Measurements from ENCODE around the gene PLPP3.
A peak's percentile ranks its signal among the peaks of the same experiment; 100 is the strongest.

PLPP3 gene

DNA sequence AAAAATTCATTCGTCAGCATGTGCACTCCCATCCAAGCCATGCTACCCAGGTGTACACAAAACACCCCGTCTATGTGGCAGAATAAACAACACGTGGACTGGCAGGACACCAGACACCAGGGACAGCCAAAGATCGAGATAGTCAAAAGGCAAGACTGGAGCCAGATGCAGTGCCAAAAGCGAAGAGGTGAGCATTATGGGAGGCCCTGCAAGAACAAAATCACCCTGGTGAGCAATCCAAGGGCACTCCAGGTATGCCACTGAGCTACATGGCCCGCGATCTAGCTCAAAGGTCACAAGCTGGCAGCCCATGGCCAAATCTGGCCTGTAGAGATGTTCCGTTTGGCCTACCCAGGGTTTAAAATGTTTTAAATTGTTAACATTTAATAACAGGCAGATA, 33.7 kb downstream of the PLPP3 start:
- DNase-seq: no peak

DNA sequence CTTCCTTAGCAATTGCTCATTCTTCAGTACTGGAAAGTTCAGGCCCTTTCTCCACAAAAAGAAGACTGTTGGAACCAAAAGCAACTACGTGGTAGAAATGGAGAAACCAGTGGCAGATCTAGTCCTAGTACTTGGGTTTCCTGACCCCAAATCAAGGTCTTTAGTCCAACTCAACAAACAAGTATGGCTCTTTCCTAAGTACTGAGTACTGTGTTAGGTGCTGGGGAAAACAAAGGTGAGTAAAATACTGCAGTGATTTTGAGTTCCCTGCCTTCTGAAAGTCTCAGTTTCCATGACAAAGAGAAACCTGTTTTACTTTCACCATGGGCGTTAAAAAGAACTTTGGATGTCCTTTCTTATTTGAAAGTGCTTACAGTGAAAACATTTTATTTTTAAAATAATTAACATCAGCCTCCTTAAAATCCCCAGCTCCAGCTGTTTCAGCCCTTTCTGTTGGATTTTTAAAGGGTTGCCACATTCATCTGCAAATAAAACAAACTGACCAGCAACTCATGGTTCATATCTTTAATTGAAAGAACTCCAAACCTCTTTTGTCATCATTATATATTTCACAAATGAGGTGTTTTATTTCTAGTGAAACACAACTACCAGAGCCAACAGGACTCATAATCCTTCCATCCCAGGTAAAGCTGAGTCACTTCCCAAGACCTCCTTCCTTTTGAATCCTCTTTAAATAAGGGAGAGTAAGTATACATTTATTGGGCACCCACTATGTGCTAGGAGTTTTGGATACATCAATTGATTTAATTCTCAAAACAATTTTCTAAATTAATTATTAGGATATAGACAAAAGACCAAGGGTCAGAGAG, 35.4 kb downstream of the PLPP3 start:
- no peak for DNase-seq

DNA sequence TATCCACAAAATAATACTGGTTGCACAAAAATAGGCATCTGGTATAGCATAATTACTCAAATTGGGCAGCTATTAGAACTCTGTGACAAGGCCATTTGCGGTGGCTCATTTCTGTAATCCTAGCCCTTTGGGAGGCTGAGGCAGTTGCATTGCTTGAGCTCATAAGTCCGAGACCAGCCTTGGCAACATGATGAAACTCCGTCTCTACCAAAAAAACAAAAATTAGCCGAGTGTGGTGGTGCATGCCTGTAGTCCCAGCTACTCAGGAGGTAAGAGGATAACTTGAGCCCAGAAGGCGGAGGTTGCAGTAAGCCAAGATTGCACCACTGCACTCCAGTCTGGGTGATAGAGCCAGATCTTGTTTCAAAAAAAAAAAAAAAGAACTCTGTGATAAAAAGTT, 36.7 kb downstream of the PLPP3 start:
- no peak for DNase-seq

DNA sequence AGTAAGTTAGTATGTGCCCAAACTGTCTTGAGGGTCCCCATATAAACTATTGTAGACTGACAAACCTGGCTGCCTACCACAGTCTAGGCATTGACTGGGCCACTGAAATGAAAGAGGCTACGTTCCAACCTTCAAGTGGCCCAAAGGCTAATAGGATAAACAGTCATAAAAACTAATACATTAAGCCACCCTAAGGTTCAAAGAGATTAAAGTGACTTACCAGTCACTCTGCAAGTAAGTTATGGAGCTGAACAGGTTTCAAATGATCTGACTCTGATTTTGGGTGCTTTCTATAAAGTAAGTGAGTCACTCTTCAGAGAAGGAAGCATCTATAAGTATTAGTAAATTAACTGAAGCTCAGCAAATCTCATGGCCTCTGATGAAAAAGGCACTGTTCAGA, 38.0 kb downstream of the PLPP3 start:
- no peak for DNase-seq

DNA sequence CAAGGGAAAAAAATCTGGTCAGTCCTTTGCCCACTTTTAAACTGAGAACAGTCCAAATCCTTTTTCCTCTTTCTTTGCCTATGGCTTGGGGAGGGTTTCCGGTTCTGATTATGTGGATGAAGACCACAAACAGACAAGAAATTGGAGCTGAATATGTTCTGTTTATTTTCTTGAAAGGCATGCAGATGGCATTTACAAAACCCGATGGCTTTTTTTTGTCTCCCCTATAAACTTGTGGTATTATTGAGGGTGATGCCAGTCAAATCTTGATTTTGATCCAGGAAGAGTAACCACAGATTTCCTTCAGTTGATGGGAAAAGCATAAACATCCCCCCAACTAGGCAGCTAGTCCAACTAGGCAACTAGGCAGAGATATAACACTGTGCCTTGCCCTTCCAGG, 38.9 kb downstream of the PLPP3 start:
- DNase-seq: no peak

DNA sequence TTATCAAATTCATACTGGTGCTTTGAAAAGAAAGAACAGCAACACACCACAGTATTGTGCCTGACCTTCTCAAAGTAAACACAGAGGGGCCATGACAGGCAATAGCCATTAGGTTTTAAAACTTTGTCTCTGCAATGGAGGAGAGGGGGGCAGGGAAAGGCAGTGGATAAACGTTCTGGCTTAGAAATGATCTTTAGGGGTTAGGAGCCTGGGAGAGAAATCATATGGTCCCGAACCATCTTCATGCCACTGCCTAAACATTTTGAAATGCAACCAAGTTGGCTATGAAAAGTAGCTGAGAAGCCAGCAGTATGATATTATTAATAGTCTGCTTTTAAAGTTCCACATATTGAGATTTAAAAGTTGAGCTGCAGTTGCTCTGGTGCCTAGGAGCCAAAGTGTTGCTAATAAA, 39.8 kb downstream of the PLPP3 start:
- no peak for DNase-seq

DNA sequence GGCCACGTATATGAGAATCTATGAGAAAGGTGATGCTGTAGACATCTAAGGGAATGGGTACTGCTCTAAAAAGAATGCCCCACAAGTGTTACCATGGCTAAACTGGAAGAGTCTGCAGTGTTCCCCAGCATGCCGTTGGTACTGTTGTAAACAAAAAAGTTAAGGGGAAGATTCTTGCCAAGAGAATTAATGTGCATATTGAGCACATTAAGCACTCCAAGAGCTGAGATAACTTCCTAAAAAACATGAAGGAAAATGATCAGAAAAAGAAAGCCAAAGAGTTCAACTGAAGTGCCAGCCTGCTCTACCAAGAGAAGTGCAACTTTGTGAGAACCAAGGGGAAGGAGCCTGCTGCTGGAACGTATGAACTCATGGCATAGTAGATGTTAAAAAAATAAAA, 40.8 kb downstream of the PLPP3 start:
- no peak for DNase-seq

DNA sequence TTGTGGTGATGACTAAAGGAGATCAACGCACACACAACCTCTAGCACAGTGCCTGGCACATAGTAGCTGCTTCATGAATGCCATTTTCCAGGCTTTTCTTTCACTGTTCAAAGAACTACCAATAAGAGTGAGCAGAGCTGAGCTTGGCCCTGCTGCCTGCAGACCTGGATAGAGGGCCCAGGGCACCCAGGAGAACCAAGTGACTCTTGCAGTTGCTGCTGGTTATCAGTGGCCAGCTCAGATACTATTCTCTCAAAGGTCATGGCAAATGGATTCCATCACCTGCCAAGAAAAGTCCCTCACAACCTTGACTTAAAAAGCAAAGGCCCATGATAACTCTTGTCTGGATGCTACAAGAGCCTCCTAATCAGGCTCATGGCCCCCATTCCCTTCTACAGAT, 41.7 kb downstream of the PLPP3 start:
- no peak for DNase-seq

DNA sequence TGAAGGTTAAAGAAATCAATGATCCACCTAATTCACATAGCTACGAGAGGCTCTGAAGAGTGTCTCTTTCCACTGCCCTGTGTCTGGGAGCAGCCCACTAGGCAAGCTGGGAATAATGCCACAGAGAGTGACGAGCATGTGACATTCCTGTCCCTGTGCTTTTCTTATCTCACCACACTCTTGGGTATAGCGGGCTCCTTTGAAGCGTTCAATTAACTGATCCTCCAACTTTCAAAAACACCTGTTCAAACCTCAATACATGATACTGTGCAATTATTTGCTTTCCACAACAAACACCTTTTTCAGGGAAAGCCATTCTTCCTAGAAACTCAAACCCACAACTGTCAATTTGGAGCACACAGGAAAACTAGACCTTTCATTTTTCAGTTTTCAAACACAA, 43.4 kb downstream of the PLPP3 start:
- DNase-seq: no peak

DNA sequence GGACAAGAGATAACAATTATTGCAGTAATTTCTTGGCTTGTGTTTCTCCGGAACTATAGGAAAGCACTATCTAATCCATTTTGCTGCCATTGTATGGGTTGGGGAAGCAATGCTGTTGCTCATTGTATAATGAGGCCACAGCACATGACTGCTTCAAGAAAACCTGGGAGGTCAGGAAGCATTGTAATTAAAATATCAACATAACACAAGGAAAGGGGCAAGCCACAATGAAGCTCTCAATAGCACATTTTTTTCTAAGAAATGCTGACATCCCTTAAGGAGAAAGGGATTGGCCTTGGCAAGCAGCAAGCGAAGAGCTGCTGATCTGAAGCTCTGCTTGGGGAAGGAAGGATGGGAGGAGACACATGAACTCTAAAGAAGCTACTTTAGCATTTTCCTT, 44.0 kb downstream of the PLPP3 start:
- no peak for DNase-seq

DNA sequence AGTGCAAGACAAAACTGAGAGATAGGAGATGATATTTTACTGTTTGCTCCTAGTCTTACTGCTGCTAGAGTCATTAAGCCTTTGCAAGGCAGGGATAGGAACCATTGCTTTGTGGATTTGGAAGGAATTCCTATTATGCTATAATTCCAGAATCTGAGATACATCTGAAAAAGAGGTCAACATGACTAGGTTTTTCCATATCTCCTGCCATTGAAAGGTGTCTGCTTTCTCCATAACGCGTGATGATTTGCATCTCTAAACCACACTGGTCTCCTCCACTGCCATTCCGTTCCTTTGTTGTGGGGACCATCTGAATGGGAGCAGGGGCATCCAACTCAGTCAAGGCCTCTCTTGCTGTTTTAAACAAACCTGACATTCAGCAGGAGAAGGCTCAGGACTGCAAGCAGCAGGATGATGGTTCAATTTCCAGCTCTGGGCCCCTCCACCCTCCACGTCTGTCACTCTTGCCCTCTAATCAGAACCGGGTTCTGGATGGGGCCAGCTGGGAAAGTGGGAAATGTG, 45.2 kb downstream of the PLPP3 start:
- DNase-seq: no peak

DNA sequence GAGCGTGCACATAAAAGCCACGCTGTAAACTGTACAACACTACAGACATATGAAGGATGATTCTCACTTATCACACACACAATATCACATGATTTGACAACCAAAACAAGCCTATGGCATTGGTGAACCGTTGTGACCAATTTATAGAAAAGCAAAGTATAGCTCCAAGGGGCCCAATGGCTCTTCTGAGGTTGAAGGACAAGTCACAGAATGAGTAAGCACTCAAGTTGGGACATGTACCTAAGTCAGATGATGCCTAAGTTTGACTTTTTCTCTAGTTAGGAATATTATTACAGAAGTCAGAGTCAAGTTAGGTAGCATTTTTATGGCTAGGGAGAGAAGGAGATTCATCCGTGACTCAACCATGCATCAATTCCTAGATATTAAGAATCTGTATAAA, 45.7 kb downstream of the PLPP3 start:
- no peak for DNase-seq

DNA sequence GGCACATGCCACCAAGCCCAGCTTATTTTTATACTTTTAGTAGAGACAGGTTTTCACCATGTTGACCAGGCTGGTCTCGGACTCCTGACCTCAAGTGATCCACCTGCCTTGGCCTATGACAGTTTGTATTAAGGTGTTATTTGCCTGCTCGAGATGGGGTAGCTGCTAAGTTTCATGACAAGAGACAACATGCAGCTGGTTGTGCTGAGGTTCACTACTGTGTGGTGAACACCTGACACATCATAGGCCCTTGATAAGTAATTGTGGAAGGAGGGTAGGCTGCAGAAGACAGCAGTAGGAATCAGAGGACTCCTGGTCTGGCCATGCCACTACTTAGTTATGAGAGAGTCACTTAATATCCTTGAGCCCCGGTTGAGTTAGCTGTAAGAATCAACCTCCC, 46.2 kb downstream of the PLPP3 start:
- no peak for DNase-seq

DNA sequence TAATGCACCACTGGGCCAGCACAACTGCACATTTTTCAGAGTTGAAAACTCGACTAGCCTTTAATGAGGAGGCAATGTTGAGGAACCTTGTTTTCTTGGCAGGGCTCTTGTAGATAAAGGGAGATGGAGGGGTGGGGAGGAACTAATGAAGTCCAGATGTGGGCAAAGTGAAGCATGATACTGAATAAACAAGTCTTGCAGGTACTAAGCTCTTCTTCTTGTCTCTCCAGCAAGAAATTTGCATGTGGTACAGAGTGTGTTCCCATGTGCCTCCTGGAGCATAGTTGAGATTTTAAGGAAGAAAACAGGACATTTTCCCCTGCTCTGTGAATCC, 47.0 kb downstream of the PLPP3 start:
- DNase-seq: peak; percentile 37

DNA sequence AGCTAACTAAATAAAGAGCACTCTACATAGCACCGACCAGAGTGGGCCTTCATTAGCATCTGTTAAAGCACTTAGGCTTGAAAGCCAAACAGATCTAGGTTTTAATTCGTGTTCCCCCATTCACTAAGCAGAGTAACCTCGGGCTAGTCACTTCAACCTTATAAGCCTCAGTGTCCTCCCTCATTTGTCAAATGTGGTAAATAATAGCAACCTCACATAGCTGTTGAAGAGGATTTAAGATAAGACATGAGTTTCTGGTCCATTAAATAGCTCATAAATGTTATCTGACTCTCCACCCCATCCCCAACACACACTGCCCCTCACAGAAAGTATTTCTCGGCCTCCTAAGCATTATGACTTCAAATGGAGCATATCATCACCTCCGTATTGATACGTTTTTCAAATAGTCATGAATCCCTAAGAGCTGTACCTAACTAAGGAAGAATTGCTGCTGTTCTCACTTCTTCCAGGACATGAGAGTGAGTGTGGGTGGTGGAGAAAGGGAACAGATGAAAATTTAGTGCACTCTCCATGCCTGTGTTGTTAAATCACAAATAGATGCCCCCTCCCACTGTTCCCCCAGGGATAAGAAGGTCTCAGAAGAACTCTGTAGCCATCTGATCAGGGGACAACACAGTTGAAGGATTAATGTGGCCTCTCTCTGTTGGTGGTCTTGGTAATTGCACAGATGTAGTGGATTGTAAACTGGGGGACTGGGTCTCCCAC, 47.6 kb downstream of the PLPP3 start:
- DNase-seq: no peak

DNA sequence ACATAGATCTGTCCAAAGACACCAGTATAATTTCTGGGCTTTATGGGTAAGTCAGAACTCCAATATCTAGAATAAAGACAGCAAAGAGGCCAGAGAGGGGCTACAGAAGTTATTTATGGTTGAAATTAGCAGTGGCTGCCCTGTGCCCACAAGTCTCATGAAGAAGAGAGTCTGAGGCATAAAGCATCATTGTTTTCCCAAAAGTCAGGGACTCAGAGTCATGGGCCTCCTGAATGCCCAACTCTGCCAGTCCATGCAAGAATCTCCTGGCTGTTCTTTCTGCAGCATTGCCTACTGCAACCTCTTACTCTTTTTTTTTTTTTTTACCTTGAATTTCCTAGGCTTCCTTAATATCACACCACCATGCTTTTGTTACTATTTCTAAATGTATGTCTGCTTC, 49.6 kb downstream of the PLPP3 start:
- DNase-seq: no peak

DNA sequence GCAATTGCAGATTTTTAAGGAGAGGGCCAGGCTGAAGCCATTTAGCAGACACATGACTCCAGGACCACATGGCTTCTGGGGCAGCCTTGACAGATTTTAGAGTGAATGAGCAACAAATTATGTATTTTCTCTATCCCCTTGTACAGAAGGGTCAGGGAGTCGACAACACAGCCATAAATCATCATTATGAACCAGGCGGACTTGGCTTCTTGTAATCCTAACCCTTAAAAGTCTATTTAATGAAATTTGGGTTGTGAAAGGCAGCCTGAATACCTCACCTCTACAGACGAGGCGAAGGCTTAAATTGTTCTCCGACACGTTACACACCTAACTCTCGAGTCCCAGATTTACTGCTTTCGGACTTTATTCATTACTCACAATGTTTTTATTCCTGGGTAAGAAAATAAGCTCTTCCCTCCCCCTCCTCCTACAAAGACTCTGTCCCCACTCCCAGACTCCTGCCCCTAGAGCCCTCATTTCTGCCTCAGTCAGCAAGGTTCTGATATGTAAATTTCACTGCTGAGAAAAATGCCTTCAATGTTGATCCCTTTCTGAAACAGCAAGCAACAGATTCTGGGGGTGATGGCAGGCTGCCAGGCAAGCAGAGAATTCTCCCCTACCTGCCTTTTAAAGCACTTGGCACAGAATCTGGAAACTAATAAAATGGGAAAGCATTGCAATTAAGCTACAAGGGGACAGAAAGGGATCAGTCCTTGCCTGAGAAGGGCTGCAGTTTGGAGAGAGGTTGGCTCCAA, 51.6 kb downstream of the PLPP3 start:
- no peak for DNase-seq

DNA sequence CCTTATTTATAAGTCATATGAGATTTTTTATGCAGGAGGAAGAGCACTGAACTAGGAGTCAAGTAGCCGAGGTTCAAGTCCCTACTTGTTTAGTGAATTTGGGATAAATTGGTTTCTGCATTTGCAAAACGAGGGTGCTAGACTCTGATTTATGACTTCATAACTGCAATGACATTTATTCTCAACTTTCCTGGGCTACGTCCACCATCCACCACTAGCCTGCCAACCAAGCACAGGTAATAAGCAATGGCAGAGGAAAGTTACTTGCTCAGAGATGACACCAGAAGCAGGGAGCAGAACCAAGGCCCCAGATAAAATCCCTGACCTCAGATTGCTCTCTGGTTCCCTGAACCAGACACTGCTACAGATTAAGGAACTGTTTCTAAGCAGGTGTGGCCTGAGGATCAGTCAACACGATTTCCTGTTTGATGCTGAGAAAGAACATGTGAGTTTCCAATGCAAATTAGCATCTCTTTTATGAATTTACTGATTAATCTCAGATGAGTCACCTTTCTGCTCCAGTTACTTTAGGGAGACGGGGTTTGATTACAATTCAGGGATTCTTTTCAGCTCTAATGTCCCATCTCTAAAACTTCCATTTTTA, 52.7 kb downstream of the PLPP3 start:
- DNase-seq: no peak

DNA sequence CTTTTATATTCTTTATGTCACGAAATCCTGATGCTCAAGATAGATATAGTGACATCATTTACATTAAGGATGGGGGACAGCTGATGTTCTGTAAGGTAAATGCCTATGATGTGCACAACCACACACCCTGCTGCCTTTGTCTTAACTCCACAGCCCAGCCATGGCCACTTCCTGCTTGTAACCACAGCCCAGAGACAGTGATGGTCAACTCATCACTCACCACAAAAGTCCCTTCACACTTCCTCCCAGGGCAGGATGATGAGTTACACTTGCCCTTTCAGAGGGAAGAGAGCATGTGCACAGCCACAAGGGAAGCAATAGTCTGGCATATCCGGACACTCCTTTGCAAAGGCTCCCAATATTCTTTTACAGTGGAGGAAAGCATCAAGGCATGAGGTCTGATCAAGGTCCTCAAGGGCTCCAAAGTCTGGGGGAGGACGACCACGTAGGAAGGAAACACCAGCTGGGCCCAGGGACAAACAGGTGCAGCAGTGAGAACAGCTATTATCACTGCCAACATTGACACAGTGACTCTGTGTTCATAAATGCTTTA, 53.8 kb downstream of the PLPP3 start:
- peak; percentile 50 for DNase-seq

DNA sequence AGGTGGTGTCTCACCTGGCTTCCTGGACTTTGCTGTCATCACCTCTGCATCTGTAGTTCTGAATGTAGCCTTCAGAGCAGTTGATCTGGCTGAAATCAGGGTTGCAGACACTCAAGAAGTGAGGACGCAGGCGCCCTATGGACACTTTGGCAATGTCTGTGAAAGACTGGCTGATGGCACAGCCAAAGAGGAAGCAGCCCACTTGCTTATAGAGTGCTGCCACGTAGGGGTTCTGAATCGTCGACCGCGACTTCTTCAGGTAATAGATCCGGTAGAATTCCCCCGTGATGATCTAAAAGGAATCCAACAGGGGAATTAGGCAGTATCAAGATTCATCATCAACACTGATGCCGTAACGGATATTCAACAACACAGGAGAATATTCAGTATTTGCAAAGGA, 55.1 kb downstream of the PLPP3 start:
- no peak for DNase-seq

DNA sequence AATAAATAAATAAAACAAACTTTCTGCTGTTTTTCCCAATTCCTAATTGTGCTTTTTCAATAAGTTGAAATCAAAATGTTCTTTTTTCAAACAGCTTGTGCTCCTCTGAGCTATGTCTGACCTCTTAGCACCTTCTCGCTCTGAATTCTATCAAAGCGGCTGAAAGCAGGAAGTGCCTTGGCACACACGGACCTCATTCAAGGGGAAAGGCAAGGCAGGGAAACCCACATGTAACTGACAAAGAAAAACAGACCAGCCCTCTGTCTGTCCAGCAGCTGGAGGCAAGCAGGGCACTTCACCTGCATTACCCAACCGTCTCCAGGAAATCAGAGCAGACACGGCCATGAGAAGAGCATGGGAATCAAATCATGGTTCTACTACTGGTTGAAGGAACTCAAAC, 56.7 kb downstream of the PLPP3 start:
- DNase-seq: no peak

DNA sequence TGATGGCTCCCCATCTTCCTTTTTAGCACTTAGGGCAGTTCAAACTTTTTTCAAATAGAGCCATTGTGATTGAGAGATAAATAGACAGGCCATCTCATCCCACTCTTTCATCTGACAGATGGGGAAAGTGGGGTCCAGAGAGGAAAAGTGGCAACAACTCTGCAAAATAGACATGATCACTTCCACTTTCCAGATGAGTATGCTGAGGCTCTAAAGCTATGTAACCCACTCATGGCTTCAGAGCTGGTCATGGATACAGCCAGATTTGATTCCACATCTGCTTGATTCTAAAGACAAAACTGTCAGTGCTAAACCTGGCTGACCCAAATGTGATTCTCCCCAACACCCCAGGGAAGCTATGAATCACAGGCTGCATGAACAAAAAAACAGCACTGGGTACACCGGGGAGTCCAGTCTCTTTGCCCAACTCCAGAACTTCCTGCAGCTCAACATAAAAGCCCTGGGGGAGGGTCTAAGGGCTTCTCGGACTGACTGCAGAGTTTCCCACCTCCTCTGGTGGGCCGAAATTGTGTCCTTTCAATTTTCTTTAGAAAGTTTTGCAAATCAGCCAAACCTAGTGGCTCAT, 59.3 kb downstream of the PLPP3 start:
- peak; percentile 39 for DNase-seq
